Neural crest cell (in vitro differentiated cells): ENCODE measurements around the gene KRT12. TPM values are rescaled to one million over a fixed set of nuclear protein-coding genes. Genes with fewer than 3 reads are reported as not detected.

Source experiments
- DNase-seq: peaks from one replicate; pipeline ENCODE4 v3.0.0; 2021; ENCODE audit warnings: low read depth, mixed read lengths, low spot score
- H3K27ac Mint-ChIP-seq: one replicate; pipeline ENCODE4 v1.8.0; 2021; ENCODE audit warnings: mild to moderate bottlenecking, mixed read lengths; ENCODE audit not compliant: unreplicated experiment
- H3K27me3 Mint-ChIP-seq: 2 replicates; pipeline ENCODE4 v1.8.0; 2021; ENCODE audit warnings: low read depth, mild to moderate bottlenecking, mixed read lengths
- H3K36me3 Mint-ChIP-seq: 2 replicates; pipeline ENCODE4 v1.8.0; 2021; ENCODE audit warnings: low read depth, mild to moderate bottlenecking, mixed read lengths
- H3K4me1 Mint-ChIP-seq: 2 replicates; pipeline ENCODE4 v1.8.0; 2021; ENCODE audit warnings: mixed read lengths
- H3K4me3 Mint-ChIP-seq: one replicate; pipeline ENCODE4 v1.8.0; 2021; ENCODE audit warnings: mild to moderate bottlenecking, mixed read lengths
- H3K9me3 Mint-ChIP-seq: 2 replicates; pipeline ENCODE4 v1.8.0; 2021; ENCODE audit warnings: mixed read lengths
- CTCF ChIP-seq: fragments of 200-600 bp; sonication (generic); conservative IDR thresholded peaks from 2 replicates; pipeline ENCODE4 v1.5.0; 2021; ENCODE audit warnings: antibody characterized with exemption, mild to moderate bottlenecking
- long read RNA-seq: library from polyadenylated mRNA; unstranded; transcript quantifications from one replicate; pipeline ENCODE4 v2.0.0, GENCODE V29; 2020
- total RNA-seq: library from RNA; stranded (reverse); gene quantifications from 2 replicates; pipeline ENCODE4 v1.2.1, GENCODE V29; 2021

The KRT12 gene
- total RNA-seq = not detected in 2 replicates
- long read RNA-seq = 0 reads

GRCh38 chr17:40866838-40867237 lies at the start of gene KRT12:
TSS of gene KRT12 (minus strand) at chr17:40867223. CDS start at chr17:40867186, 37 bp downstream.
- H3K27ac Mint-ChIP-seq = no peak within 1 kb of the TSS
- H3K27me3 Mint-ChIP-seq = peaks cover 12% of the 10 kb centered on the region
- no peaks in the 10 kb centered on the region for H3K9me3 Mint-ChIP-seq
- TF ChIP-seq CTCF = no peak
- no peak within 1 kb of the TSS for H3K4me3 Mint-ChIP-seq
- H3K4me1 Mint-ChIP-seq = no peaks in the 10 kb centered on the region
- H3K36me3 Mint-ChIP-seq = no peaks in the 10 kb centered on the region
- DNase-seq = no peak

- no peak overlapping the region for H3K4me3 Mint-ChIP-seq
Measured at GRCh38 chr17:40916366-40916765, 49.3 kb upstream of the KRT12 start.

GRCh38 chr17:40915721-40916256 lies 48.8 kb upstream of the KRT12 start:
- H3K36me3 Mint-ChIP-seq = no peaks in the 10 kb centered on the region
- no peak overlapping the region for H3K4me3 Mint-ChIP-seq
- H3K4me1 Mint-ChIP-seq = no peaks in the 10 kb centered on the region
- H3K27me3 Mint-ChIP-seq = no peaks in the 10 kb centered on the region
- DNase-seq = no peak
- no peaks in the 10 kb centered on the region for H3K9me3 Mint-ChIP-seq
- TF ChIP-seq CTCF = no peak
- no peak overlapping the region for H3K27ac Mint-ChIP-seq

More at GRCh38 chr17:40916366-40916765, 49.3 kb upstream of the KRT12 start:
- H3K27me3 Mint-ChIP-seq = no peaks in the 10 kb centered on the region
- no peaks in the 10 kb centered on the region for H3K36me3 Mint-ChIP-seq
- no peaks in the 10 kb centered on the region for H3K9me3 Mint-ChIP-seq
- H3K4me1 Mint-ChIP-seq = no peaks in the 10 kb centered on the region
- no peak for TF ChIP-seq CTCF
- H3K27ac Mint-ChIP-seq = no peak overlapping the region
- DNase-seq = no peak

GRCh38 chr17:40915199-40915661 lies 48.2 kb upstream of the KRT12 start:
- H3K27ac Mint-ChIP-seq = no peak overlapping the region
- no peaks in the 10 kb centered on the region for H3K36me3 Mint-ChIP-seq
- TF ChIP-seq CTCF = no peak
- no peak overlapping the region for H3K4me3 Mint-ChIP-seq
- H3K4me1 Mint-ChIP-seq = peaks cover under 1% of the 10 kb centered on the region
- no peaks in the 10 kb centered on the region for H3K27me3 Mint-ChIP-seq
- DNase-seq = no peak
- no peaks in the 10 kb centered on the region for H3K9me3 Mint-ChIP-seq

GRCh38 chr17:40914075-40914855 lies 47.2 kb upstream of the KRT12 start:
- no peak overlapping the region for H3K4me3 Mint-ChIP-seq
- H3K27me3 Mint-ChIP-seq = peaks cover under 1% of the 10 kb centered on the region
- H3K4me1 Mint-ChIP-seq = peaks cover 6% of the 10 kb centered on the region
- no peaks in the 10 kb centered on the region for H3K36me3 Mint-ChIP-seq
- TF ChIP-seq CTCF = no peak
- H3K27ac Mint-ChIP-seq = no peak overlapping the region
- H3K9me3 Mint-ChIP-seq = no peaks in the 10 kb centered on the region
- DNase-seq = no peak
